NB4 (cell line): ENCODE results near the gene NR4A1.

ENCODE experiments used
- DNase-seq: peaks from one replicate; pipeline ENCODE4 v3.0.0; 2010; ENCODE audit warnings: low read depth
- H3K4me3 ChIP-seq: one replicate; pipeline ENCODE4 v1.5.1; 2011; ENCODE audit warnings: mild to moderate bottlenecking, low read depth, low read length, moderate library complexity
- CTCF ChIP-seq: IDR thresholded peaks from one replicate; pipeline ENCODE4 v1.5.1; 2012; ENCODE audit warnings: low read depth, low read length
- MAX ChIP-seq: IDR thresholded peaks from 2 replicates; pipeline ENCODE4 v1.6.1; 2011; ENCODE audit warnings: low read depth, low read length
- MYC ChIP-seq: IDR thresholded peaks from 2 replicates; pipeline ENCODE4 v1.6.1; 2011; ENCODE audit warnings: low read depth, low read length
- POLR2A ChIP-seq: IDR thresholded peaks from 2 replicates; pipeline ENCODE4 v1.6.1; 2011; ENCODE audit warnings: mild to moderate bottlenecking; ENCODE audit not compliant: insufficient read length; ENCODE audit errors: extremely low read depth

Gene NR4A1

GRCh38 chr12:52032446-52032803 is 18.8 kb upstream of the NR4A1 start:
- H3K4me3 ChIP-seq: no peak overlapping the region
- DNase-seq: no peak
- TF ChIP-seq MAX (no peak), CTCF (no peak), MYC (no peak), POLR2A (no peak)

- peak overlapping the region; percentile 27 for H3K4me3 ChIP-seq
- peak; percentile 98 for DNase-seq
- no peak for TF ChIP-seq CTCF
- TF ChIP-seq MAX: no peak
- TF ChIP-seq MYC: no peak
- no peak for TF ChIP-seq POLR2A
Observed at GRCh38 chr12:52032804-52033445, 18.3 kb upstream of the NR4A1 start.

- H3K4me3 ChIP-seq: peak overlapping the region; percentile 27
- TF ChIP-seq POLR2A: no peak
- TF ChIP-seq CTCF: no peak
- no peak for TF ChIP-seq MYC
- no peak for TF ChIP-seq MAX
- no peak for DNase-seq
Observed at GRCh38 chr12:52033446-52034140, 17.6 kb upstream of the NR4A1 start.

GRCh38 chr12:52035190-52035589 is 16.1 kb upstream of the NR4A1 start:
- H3K4me3 ChIP-seq: no peak overlapping the region
- DNase-seq: no peak
- TF ChIP-seq MYC: no peak

- DNase-seq: no peak
- TF ChIP-seq POLR2A (no peak), MYC (no peak), CTCF (no peak), MAX (no peak)
- H3K4me3 ChIP-seq: no peak overlapping the region
Observed at GRCh38 chr12:52035926-52036325, 15.3 kb upstream of the NR4A1 start.

GRCh38 chr12:52036587-52037171 is 14.6 kb upstream of the NR4A1 start:
- no peak overlapping the region for H3K4me3 ChIP-seq
- TF ChIP-seq POLR2A (no peak), MAX (no peak), MYC (no peak), CTCF (no peak)
- DNase-seq: peak; percentile 77
